Stimulated activated CD4-positive, alpha-beta T cell treated with anti-CD3 and anti-CD28 coated beads, Interleukin-2, amount 100 ng/mL, for 24 hours (primary cell): ENCODE data around the gene ZPBP.

Source experiments
- DNase-seq, 2 donors: peaks; one replicate each; pipeline ENCODE4 v3.0.0-alpha.2; 2020

Gene ZPBP

DNA sequence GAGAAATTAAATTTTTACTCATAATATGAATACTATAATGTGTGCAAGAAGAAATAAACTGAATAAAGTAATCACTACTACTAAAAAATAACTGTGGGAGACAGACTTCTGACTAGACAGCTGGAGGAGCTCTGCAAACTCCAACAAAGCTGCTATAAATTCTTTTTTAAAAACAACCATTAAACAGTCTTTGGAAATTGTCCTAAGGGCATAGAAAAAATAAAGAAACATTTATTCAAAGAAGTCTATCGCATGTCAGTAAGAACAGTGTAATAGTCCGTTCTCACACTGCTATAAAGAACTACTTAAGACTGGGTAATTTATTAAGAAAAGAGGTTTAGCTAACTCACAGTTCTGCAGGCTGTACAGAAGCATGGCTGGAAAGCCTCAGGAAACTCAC, 56.0 kb downstream of the ZPBP start:
- DNase-seq = no peak

DNA sequence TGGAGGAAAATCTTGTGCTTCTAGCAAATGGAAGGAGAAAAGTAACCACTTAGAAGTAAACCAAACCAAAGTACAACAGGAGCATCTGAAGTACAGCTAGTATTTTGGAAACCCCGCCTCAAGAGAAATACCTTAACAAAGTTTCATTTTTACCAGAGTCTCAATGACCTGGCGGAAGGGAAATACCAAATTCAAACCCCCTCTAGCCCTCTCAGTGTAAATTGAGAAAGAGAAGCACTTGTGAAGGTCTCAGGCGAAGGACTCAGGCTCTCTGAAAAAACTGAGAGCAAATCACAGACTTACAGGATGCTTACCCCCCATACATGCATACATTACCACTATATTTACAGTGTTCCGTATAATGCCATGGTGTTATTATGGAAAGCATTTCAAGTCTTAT, 70.1 kb downstream of the ZPBP start:
- no peak for DNase-seq

DNA sequence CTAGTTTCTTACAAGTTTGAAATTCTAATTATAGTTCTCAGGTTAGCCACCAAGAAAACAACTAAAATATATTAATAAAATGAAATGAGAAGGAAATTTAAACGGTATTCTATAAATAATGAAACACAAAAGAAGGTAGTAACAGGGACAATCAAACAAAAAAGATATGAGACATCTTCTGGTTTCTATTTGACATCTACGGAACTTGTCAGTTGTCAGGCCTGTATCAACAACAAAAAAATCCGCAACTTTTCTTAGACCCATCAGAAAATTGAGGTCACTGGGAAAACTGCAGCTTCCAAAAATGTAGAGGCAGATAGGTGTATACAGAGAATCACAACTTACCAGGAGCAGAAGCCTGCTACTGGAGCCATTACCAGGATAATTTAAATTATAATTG, 70.6 kb downstream of the ZPBP start:
- no peak for DNase-seq

DNA sequence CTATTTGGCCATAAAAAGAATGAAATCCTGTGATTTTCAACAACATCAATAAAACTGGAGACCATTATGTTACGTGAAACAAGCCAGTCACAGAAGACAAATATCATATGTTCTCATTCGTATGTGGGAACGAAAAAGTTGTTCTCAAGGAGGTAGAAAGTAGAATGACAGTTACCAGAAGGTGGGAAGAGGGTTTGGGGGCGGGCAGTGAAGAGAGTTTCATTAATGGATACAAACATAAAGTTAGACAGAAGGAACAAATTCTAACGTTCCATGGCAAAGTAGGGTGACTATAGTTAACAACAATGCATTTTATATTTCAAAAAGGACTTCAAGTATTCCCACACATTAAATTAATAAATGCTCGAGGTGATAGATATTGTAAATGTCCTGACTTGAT, 97.4 kb downstream of the ZPBP start:
- DNase-seq = no peak

DNA sequence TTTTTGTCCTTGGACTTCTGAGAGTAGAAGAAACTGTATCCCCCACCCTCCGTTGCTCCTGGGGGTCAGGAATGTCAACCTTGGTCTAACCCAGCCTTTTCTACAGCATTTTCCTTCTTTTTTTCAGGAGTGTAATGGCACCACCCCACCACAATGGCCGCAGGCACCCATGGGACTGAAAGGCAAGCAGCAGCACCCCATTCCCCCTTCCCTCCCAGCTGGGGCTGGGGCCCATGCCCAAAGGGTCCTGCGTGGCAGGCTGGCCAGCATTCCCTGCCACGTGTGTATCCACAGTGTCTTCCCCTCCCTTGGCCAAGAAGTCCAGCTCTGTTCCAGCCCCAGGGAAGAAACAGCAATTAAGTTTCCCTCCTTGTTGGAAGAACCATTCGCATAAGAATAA, 106.9 kb downstream of the ZPBP start:
- DNase-seq = no peak

- peak in 1 of 2 donors; percentile 15 for DNase-seq
Observed at GRCh38 chr7:49980465-49980864, 112.6 kb downstream of the ZPBP start.

GRCh38 chr7:49976238-49976637, 116.8 kb downstream of the ZPBP start:
- DNase-seq = no peak

GRCh38 chr7:49974035-49974434, 119.0 kb downstream of the ZPBP start:
- no peak for DNase-seq

DNA sequence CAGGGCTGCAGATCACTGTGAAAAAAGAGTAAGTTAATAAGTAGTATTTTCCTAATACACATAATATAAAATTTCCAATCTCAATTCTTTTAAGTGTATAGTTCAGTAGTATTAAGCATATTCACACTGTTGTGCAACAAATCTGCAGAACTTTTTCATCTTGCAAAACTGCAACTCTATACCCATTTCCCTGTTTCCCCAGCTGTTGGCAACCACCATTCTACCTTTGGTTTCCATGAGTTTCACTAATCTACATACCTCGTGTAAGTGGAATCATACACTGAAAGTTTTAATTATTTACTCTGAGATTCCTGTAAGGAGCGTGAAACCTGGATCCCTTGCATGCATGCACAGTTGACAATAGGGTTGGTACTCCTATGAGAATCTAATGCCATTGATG, 155.4 kb downstream of the ZPBP start:
- no peak for DNase-seq

- no peak for DNase-seq
Observed at GRCh38 chr7:49931627-49932026, 161.4 kb downstream of the ZPBP start.

- DNase-seq = no peak
Observed at GRCh38 chr7:49928787-49929186, 164.3 kb downstream of the ZPBP start.

- DNase-seq = no peak
Observed at GRCh38 chr7:49927631-49928030, 165.4 kb downstream of the ZPBP start.

- DNase-seq = no peak
Observed at GRCh38 chr7:49926720-49927119, 166.3 kb downstream of the ZPBP start.

GRCh38 chr7:49911909-49912308, 181.1 kb downstream of the ZPBP start:
- DNase-seq = no peak

DNA sequence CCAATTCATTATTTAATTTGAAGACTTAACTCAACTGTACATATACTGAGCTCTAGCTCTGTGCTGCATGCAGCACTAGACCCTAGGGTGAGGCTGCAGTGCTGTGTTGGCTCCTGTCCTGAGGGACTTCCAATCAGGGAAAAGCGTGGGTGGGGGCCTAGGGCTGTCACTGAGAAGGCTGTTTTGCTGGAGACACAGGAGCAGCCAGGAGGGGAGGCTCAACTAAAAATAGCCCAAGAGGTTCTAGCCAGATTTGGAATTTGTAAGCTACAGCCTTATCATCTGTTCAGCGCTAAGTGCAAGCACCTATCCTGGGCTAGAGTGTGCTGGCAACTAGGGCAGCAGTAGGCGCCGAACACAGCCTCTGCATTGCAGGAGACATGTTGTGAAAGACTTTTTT, 198.5 kb downstream of the ZPBP start:
- DNase-seq = no peak

DNA sequence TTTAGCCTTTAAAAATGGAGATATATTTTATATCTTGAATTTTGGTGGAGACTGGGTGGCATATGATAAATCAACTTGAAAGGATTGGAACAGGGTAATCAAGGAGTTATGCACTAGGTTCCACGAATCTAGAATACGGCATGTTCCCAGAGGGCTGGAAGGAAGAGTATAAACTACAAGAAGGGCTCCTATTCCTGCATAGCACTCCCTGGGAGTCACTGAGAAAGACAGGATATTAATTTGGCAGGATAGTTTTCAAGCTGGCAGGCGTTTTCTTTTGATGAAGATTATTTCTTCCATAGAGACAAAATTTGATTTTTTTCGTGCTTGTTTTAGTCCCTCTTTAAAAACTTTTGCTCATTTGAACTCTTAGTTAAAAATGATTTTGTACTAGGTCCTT, 199.9 kb downstream of the ZPBP start:
- DNase-seq = no peak

DNA sequence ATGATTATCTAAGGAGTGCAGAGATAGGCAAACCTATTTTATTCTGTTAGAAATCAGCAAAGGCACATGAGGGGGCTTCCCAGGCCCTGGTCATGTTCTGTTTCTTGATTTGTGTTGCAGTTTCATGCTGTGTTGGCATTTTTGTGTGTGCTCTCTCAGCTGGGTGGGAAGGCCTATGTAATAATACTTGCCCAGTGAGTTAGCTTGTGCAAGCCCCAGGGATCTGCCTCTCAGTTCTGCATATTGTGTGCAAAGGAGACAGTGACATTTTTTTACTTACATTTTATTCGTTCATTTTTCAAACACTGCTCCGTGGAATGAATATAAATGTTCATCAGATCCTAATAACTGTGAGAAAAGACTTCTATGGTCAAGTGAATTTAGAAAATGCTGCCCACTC, 200.6 kb downstream of the ZPBP start:
- DNase-seq = no peak
